Inflammatory macrophage treated with lipopolysaccharide for 4 hours (primary cell): Measurements from ENCODE around the gene GSTCD.

ENCODE experiments used
- DNase-seq: peaks from one replicate; pipeline ENCODE4 v3.0.0-alpha.2; 2020

GSTCD gene

DNA sequence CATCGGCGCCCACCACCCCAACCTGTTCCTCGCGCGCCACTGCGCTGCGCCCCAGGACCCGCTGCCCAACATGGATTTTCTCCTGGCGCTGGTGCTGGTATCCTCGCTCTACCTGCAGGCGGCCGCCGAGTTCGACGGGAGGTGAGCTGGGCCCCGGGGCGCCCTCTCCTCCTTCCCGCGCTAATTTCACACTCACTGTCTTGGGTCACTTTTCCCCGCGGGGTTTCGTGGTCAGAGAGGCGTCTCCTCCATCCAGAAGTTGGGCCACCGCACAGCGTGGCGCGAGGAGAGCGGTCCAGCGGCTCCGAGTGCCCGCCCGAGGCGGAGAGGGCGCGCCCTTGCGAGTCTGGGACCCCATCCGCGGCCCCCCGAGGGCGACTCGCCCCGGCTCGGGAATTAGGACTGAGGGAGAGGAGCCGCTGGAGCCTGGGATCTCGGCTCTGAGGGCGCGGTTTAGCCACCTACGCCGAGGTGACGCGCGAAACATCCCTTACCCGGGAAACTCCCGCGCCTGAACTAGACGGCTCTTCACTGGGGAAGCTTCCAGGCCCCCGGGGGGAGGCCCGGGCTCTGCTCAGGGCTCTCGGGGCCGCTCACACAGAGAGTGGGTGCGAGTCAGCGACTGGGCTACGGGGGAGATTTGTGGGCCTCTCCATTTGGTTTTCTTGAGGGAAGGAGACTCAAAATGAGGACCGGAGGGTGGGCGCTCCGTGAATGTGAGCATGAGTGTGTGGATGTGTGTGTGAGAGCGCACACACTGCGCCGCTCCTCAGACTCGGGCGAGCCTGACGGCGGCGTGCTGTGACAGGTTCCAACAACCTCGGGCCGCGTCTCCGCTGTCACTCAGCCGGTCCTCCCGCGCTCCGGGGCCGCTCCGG is 187.2 kb downstream of the GSTCD start:
- no peak for DNase-seq

- no peak for DNase-seq
Measured at GRCh38 chr4:105896461-105896942, 187.9 kb downstream of the GSTCD start.
